ENCODE measurements around the gene VPS26B.

DNA sequence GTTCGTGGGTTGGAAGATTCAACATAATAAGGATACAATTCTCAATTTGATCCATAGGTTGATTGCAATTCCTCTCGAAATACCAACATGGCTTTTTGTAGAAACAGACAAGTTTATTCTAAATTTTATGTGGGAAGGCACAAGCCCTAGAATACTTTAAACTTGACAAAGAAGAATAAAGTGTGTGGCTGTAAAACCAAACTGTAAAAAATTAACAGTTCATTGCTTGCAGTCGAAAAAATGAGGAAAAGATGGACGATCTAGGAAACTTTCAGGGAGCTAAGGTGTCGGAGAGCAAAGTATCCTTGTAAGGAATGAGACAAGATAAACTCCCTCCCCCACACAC, 50.7 kb downstream of the VPS26B start:
- TF ChIP-seq EZH2 (IDR thresholded peaks at IDR 0.05) (no peak), POLR2AphosphoS5 (IDR thresholded peaks at IDR 0.05; ENCODE audit: borderline replicate concordance, low read depth, low read length) (no peak), FOXP2 (optimal IDR thresholded peaks at IDR 0.05; ENCODE audit: control extremely low read depth, extremely low read length, insufficient read depth) (no peak)

Data from SK-N-MC (cell line).